T-helper 9 cell (primary cell): ENCODE results near the gene REXO4.

Experiments
- DNase-seq: peaks from one replicate; pipeline ENCODE4 v3.0.0-alpha.2; 2020

REXO4 gene

DNA sequence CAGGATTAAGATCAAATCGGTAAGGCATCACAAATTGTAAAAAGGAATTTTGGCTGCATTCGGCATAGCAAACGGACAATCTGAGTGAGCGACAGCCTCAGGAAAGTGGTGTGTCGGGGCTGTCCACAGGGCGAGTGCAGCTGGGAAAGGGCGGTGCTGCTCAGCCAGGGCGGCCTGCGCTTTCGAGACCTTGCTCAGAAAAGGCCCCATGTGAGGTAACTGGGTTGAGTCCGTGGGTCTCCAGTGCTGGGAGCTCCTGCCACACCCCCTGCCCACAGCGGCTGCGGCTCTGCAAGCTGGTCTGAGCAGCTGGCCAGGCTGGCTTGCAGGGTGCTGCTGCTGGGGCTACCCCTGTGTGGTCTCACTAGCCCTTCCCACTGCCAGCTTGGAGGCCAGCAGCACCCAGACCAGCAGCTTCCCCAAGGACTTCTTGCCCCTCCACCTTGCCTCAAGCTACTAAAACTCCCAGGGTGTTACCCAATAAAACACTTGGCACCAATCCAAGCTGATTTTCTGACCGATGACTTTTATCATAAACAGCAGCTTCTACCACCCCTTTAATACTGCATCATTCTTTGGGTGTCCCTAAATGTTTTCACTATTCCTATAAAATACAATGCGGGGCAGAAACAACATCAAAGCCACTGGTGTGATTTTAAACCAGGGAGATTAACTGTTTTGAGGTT lies 55.3 kb downstream of the REXO4 start:
- DNase-seq = no peak

DNA sequence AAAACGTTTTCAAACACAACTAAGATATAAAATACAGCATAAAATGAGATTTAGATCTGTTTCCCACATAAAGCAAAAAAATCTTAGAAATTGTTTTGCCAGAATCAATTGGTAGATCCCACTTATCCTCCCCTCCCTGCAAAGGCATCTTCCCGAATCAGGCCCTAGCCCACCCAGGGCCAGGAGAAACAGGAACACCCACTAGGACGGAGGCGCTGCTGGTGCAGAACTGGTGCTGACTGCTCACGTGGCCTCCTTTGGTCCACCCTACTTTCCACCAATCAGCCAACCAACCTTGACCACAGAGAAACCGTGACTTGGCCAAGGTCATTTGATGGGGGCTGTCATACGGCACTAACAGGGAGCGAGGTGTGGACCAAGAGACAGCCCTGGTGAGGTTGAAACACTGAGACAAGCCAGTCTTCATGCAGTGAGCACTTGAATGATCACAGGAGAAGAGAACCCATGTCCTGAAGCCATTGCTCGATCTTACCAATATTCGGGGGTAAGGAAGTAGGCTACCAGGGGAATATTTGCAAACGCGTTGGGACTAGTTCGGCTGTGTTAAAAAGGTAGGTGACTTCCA lies 56.2 kb downstream of the REXO4 start:
- no peak for DNase-seq

DNA sequence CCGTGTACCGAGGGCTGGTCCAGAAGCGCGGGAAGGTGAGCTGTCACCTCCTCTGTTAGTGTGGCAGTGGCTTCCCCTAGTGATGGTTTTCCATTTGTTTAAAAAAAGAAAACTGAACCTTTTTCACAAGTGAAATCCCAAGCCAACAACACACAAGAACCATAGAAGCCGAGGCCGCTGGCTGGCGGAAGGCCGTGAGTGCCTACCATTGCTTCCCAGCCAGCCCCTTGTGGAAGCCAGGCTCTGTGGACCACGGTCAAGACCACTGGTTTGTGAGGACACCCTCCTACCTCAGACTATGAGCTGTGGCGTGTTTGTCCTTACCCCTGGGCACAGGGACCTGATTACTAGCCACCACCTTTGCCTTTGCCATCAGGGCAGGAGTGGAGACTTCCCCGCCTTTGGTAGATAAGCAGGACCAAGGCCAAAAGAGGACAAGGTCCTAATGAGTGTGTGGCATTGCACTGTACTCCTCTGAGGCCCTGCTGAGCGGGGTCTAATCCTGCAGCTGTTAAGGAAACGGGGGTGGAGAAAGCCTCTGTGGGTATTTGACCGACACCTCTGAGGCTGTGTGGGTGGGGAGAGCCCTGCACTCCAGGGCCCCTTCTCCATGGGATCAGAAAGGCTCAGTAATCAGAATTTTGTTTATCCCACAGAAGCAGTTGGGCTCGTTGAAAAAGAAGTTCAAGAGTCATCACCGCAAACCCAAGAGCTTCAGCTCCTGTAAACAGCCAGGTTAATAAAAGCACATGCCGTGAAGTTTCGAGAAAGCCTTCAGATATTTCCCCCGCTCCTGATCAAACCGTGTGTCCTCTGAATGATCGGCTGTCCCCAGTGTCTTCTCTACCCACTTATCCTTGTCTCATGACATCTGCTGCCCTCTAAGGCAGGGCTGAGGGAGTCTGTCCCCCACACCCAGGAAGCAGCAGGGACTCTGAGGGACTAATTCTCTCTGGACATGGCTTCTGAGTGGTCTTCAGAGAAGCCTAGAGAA lies 57.1 kb downstream of the REXO4 start:
- no peak for DNase-seq

DNA sequence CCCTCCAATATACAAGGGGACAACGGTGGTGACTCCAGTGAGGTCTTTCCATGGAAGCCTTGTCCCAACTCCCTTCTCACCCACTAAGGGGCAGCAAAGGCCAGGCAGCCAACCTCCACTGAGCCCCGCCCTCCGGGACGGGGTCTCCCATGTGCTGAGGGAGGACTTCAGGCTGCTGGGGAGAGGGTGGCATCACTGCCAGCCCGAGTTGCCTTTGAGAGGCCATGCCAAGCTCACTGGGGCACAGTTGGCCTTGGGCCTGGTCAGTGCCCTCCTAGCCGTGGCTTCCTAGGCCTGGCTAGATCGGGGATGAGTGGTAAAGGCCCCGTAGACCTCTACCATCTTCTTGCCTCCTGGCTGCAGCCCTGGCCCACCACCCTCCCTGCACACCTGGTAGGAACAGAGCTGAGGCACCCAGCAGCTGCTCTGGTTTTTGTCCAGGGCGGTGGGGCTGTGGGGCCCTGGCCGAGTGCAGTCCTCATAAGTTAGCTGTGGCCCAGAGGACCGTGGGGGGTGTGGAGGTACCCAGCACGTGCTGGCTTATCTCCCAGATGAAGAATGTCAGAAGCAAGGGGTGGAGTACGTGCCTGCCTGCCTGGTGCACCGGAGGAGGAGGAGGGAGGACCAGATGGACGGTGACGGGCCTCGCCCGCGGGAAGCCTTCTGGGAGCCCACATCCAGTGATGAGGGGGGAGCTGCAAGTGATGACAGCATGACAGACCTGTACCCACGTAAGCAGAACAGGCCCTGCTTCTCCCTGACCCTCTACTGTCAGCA lies 58.2 kb downstream of the REXO4 start:
- no peak for DNase-seq

DNA sequence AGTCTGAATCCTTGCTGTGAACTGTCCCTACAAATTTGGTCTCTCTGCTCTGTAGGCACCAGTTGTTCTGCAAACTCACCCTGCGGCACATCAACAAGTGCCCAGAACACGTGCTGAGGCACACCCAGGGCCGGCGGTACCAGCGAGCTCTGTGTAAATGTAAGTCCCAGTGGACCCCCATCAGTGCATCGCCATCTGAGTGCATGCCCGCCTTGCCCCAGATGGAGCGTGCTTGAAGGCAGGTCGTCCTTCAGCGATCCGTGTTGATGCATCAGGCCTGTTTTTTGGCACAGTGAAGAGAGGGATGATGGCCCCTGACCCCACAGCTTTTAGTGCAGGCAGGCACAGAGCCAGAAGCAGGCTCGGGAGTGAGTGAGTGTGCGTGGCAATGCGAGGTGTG lies 60.2 kb downstream of the REXO4 start:
- no peak for DNase-seq

DNA sequence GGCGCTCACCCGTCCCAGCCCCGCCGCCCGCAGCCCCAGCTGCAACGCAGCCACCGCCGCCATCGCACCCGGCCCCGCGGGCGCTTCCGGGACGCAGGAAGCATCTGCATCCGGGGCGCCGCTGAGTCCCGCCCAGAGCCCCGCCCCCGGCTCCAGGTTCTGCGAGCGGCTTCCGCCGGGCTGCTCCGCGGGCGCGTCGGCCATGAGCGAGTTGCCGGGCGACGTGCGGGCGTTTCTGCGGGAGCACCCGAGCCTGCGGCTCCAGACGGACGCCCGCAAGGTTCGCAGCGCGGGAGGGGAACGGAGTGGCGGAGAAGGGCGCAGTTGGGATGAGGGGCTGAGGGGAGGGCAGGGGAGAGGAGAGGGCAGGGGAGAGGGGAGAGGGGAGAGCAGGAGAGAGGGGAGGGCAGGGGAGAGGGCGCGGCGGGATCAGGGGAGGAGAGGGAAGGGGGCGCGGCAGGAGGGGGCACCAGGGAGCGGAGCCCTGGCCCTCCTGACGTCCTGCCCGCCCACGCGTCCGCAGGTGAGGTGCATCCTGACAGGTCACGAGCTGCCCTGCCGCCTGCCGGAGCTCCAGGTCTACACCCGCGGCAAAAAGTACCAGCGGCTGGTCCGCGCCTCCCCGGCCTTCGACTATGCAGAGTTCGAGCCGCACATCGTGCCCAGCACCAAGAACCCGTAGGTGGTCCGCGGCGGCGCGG lies 61.3 kb downstream of the REXO4 start, which contains the start of the genes SURF1 and SURF2:
Gene SURF1, minus strand, starts transcription at position 97 of the 701 bp plus-strand sequence. Its CDS starts 34 bp downstream, at position 63.
Gene SURF2, plus strand, starts transcription at position 160 of the 701 bp plus-strand sequence. Its CDS starts 43 bp downstream, at position 203.
- peak; percentile 89 for DNase-seq
